Measurements from ENCODE around the gene RASA3.

Gene RASA3

GRCh38 chr13:113959198-113959597, 173.2 kb downstream of the RASA3 start:
- Histone ChIP-seq H3K27me3 (ENCODE audit: insufficient read depth, poor library complexity, severe bottlenecking) (no peaks in the 10 kb centered on the region), H3K4me3 (replicated peaks; ENCODE audit: insufficient read depth, low read length) (no peak overlapping the region), H3K27ac (replicated peaks) (no peak overlapping the region)
- no peak for DNase-seq (ENCODE audit: low read depth in 1 of 2, low spot score in 1 of 2)
- TF ChIP-seq GABPA (IDR thresholded peaks at IDR 0.05; ENCODE audit: low read depth) (no peak), CTCF (IDR thresholded peaks at IDR 0.05; ENCODE audit: insufficient read depth, low read length) (no peak), REST (IDR thresholded peaks at IDR 0.05; ENCODE audit: insufficient replicate concordance, low read depth) (no peak)

DNA sequence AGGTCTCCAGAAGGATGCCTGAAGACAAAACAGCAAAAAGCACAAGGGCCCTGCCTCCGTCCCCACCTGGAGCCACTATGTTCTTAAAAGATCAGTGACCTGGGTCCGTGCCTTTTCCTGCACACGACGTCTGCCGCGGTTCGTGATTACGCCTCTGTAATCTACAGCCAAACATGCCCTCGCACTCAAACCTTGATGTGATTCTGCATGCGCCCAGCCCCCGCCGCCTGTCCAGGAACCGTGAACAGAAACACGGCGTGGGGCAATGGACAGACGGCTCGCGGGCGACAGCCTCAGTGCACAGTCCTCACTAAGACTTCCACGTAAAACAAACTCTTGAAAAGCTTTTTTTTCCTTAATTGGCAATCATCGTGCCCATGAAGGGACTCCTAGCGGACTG, 174.1 kb downstream of the RASA3 start:
- no peak overlapping the region for H3K27ac ChIP-seq (replicated peaks)
- H3K4me3 ChIP-seq (replicated peaks; ENCODE audit: insufficient read depth, low read length): no peak overlapping the region
- TF ChIP-seq POLR2AphosphoS5 (IDR thresholded peaks at IDR 0.05; ENCODE audit: low read depth): no peak
- no peak for TF ChIP-seq SPI1 (IDR thresholded peaks at IDR 0.05; ENCODE audit: borderline replicate concordance, low read depth)
- no peak for TF ChIP-seq REST (IDR thresholded peaks at IDR 0.05; ENCODE audit: insufficient replicate concordance, low read depth)
- TF ChIP-seq CTCF (IDR thresholded peaks at IDR 0.05; ENCODE audit: insufficient read depth, low read length): no peak
- no peak for TF ChIP-seq GABPA (IDR thresholded peaks at IDR 0.05; ENCODE audit: low read depth)
- DNase-seq (ENCODE audit: low read depth in 1 of 2, low spot score in 1 of 2): no peak
- no peaks in the 10 kb centered on the region for H3K27me3 ChIP-seq (ENCODE audit: insufficient read depth, poor library complexity, severe bottlenecking)

DNA sequence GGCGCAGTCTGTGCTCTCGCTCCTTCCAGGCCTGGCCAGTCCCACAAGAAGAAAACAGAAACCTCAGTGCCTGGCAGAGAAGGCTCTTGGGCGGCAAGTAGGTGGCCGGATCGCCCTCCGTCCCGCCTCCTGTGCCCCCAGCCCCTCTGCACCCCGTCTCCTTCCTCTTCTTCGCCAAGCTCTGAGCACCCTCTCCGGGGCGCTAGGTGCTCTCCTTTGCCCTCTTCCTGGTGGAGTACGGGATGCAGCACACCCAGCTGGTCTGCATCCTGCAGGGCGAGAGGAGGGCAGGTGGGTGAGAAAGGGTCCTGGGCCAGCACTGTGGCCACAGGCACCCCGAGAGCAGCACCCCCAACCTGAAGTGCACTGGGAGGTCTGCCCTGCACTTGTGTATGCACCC, 175.9 kb downstream of the RASA3 start:
- H3K4me3 ChIP-seq (replicated peaks; ENCODE audit: insufficient read depth, low read length): no peak overlapping the region
- H3K27ac ChIP-seq (replicated peaks): no peak overlapping the region
- DNase-seq (ENCODE audit: low read depth in 1 of 2, low spot score in 1 of 2): no peak
- H3K27me3 ChIP-seq (ENCODE audit: insufficient read depth, poor library complexity, severe bottlenecking): no peaks in the 10 kb centered on the region
- TF ChIP-seq POLR2AphosphoS5 (IDR thresholded peaks at IDR 0.05; ENCODE audit: low read depth) (no peak), GABPA (IDR thresholded peaks at IDR 0.05; ENCODE audit: low read depth) (no peak), REST (IDR thresholded peaks at IDR 0.05; ENCODE audit: insufficient replicate concordance, low read depth) (no peak), CTCF (IDR thresholded peaks at IDR 0.05; ENCODE audit: insufficient read depth, low read length) (no peak), SPI1 (IDR thresholded peaks at IDR 0.05; ENCODE audit: borderline replicate concordance, low read depth) (no peak)
